NCI-H1694 treated with DMSO at 0.1 percent for 48 hours (cell line): ENCODE measurements around the gene PHYKPL.
A peak's percentile ranks its signal among the peaks of the same experiment; 100 is the strongest.

Experiments
- DNase-seq: peaks from one replicate; lab custom pipeline; 2025; lab: John Stamatoyannopoulos, UW

PHYKPL gene

DNA sequence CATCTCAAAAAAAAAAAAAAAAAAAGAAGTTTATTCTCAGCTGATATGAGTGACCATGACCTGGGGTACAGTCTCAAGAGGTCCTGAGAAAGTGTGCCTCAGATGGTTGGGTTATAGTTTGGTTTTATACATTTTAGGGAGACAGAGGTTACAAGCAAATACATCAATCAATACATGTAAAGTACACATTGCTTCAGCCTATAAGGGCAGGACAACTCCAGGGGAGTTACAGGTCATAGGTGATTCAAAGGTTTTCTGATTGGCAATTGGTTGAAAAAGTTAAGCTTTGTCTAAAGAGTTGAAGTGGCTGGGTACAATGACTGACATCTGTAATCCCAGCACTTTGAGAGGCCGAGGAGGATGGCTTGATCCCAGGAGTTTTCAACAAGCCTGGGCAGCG, 43.2 kb downstream of the PHYKPL start:
- no peak for DNase-seq

DNA sequence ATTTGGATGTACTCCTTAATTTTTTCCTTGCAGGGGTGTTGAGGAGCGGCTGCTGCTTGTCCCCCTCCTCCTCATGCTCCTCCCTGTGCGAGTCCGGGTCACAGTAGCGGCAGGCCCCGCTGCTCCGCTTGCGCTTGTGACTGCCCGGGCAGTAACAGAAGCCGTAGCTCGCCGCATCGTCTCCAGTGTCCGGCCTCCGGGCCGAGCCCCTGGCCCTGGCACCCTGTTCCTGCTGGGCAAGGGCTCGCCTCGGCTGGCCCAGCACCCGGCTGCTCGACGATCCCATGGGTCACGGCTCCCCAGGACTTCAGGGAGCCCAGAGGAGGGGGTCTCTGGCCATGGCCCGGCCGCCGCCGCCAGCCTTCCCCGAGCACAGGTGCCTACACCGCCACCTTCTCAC, 45.6 kb downstream of the PHYKPL start, which contains the start of gene GMCL2:
Gene GMCL2, minus strand, starts transcription at position 358 of the 400 bp plus-strand sequence. Its CDS starts 72 bp downstream, at position 286.
- DNase-seq = no peak

DNA sequence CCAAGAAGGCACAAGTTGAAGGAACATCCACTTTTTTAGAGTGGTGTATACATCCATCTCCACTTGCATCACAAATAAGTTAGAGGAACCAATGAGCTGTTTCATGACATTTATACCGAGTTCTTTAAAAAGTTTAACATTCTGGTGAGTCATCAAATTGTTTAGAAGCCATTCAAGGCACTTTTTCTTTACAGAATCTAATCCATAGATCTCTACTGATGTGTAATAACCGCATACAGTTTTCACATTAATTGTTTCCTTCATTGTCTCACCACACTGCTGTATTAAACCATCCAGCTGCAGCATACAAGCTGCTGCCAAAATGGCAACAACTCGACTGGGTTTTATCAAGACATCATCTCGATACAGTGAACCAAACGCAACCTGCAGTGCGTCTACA, 46.2 kb downstream of the PHYKPL start:
- DNase-seq = no peak

DNA sequence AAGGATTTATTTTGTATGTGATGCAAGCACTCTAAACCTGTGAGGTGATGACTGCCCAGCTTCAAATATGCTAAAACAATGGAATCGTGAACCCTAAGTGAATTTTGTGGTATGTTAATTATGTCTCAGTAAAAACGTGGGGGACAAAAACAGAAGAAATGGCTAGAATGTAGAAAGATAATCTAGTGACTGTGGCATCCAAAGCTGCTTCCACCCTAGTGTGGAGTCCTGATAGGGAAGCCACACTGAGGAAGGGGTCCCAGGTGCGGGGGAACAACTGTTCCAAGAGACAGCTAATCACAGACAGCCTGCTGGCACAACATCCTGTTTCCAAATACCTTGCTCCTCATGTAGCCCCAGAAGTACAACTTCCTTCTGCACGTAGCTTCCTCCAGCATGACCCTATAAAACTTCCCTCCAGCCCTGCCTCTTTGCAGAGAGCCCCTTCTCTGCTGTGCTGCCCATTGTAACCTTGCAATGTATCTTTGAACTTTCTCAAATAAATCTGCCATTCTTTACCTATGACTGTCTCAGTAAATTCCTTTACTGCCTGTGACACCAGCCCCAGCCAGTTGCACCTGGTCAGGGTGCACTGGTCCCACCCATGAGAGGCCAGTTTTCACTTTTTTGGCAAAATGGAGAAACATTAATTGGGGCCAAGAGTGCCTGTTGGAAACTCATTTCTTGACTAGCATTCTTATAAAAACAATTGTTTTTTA, 50.3 kb downstream of the PHYKPL start:
- DNase-seq = no peak

DNA sequence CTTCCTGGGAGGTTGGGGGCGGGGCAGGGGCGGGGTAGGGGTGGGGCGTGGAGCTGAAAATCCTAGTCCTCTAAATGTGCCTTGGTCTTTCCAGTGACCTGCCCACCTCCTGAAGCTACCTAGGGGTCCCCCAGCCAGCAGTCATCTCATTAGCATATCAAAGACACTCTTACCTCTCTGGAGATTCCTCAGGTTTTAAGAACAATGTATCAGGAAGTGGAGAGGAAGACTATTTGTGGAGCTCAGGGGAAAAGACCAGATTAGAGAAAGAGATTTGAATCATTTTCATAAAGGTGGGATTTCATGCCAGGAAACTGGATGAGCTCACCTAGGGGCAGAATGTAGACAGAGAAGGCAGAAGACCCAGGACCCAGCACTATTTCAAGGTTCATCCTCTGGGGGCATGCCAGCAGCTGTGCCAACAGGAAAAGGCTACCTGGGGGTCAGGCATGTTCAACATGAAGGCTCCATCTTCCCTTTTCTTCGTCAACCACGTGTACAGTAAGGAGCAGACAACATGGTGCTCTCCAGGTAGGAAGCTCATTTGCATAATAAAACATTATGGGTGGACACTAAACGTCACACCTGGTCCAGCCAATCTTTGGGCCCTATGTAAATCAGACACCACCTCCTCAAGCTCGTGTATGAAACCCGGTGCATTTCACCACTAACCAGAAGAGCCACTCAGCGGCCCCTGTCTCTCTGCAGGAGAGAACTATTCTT, 52.3 kb downstream of the PHYKPL start:
- no peak for DNase-seq

DNA sequence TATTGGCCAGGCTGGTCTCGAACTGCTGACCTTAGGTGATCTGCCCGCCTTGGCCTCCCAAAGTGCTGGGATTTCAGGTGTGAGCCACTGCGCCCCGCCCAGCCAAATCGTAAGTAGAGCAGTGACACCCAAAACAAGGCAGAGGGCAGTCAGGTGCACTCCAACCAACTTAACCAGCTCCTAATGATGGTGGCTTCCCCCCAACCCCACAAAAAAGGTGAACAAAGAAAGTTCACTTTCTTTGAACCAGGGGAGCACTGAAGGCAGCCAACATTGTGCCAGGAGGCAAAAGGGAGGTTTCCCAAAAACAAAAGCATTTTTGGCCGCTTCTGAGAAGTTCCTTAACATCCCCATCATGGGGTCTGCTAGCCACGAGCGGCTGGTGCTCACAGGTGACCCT, 55.0 kb downstream of the PHYKPL start:
- no peak for DNase-seq

DNA sequence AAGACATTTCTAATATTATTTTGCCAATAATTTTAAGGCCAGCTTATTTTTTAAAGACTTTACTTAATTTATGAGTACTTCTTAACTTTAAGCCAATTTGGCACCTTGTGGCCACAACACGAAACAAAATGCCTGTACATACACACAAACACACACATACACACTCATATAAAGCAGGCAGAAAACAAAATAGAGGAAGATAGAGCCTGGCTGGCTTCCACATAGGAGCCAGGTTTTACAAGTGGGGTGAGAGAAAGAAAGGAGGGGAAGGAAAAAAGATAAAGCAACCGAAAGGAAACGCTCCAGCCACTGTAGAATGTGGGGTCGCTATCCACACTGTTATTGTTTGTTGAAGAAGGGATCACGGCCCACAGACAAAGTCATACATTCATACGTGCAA, 55.8 kb downstream of the PHYKPL start:
- no peak for DNase-seq

DNA sequence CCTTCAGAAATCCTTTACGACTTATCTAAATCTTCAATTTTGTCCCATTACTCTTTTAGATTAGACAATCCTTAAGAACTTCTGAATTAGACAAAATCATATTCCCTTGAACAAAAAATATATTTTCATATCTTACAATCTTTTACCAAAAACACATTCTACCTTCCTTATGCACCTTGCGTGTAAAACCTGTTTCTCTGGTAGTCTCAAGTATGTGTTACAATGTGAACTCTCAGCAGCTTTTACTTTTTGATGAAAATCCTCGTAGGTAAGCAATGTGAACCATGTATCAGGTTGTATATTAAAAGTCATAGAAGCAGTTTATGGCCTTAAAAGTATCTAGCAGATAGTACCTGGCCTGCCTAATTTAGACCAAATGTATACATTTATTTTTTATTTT, 58.1 kb downstream of the PHYKPL start:
- no peak for DNase-seq

DNA sequence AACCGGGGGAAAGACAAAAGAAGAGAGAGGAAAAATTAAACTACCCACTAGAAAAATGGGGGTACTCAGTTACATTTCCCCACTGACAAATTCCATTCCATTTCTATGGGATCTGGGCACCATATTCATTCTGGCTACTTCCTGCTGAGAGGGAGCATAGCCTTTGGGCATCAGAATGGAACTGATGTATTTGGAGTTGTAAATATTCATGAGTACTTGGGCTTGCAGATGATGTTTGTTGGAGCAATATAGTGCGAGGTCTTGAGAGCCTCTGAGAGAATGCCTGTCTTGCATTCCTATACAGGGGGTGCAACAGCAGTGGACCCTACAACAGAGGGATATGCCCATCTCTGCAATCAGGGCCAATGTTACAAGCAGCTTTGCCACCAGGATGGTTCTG, 62.1 kb downstream of the PHYKPL start:
- no peak for DNase-seq

DNA sequence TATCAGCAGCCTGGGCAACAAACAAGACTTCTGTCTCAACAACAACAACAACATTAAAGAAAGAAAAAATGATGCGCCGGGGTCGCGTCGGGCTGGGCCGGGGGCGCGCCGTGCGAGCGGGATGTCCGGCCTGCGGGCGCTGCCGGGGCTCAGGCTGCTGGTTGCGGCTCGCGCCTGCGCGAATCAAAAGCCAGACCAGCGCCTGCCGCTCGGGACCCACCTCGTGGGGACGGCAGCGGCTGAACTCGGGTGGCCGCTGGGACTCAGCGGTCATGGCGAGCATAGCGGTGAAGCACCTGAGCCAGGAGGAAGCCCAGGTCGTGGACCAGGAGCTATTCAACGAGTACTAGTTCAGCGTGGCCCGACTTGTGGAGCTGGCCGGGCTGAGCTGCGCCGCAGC, 67.0 kb downstream of the PHYKPL start:
- no peak for DNase-seq

DNA sequence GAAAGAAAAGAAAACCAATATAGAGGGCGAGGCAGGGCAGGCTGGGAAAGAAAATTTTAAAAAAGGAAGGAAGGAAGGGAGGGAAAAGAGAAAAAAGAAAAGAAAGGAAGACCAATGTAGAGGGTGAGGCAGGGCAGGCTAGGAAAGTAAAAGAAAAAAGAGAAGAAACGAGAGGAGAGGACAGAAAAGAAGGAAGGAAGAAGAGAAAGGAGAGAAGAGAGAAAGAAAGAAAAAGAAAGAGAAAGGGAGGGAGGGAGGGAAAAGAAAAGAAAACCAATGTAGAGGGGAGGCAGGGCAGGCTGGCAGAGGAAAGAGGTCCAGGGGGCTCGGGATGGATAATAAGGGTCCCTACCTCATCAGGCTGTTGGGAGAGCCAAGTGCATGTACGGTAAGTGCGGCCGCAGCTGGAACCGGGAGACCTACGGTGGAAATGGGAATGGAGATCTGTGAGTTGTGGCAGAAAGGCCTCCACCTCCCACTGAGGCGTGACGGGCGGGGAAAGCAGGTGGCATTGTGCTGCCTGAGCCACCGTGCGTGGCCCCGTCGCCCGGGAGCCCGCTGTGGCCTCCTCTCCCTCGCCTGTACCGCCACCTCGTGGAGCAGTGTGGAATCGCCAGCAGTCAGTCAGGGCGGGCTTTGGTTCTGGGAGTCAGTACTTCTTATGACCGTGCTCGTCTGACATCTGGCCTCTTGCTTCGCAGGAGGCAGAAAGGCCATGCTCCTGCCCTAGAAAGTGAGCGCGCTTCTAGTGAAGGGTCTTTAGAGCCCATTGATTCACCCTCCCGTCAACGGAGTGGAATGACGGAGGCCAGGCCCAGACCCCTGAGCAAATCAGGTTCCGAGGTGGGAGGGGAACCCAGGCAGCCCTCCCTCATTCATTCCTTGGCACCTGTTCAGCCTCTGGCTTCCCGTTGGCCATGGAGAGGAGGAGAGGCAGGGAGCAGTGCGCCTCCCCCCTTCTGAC, 68.5 kb downstream of the PHYKPL start:
- peak; percentile 80 for DNase-seq

DNA sequence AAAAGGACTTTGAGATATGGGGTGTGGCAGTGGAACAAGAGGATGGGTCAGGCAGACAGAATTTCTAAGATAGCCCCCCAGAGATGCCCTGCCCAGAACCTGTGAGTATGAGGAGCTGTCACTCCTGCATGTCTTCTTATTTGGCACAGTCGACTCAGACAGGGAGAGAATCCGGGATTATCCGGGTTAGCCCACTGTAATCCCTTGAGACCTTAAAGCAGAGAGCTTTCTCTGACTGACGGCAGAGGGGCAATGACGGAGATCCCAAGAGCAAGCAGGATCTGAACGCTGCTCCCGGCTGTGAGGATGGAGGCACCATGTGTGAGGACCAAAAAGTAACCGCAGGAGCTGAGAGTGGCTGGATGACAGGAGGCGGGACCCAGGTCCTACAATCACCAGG, 70.1 kb downstream of the PHYKPL start:
- no peak for DNase-seq

DNA sequence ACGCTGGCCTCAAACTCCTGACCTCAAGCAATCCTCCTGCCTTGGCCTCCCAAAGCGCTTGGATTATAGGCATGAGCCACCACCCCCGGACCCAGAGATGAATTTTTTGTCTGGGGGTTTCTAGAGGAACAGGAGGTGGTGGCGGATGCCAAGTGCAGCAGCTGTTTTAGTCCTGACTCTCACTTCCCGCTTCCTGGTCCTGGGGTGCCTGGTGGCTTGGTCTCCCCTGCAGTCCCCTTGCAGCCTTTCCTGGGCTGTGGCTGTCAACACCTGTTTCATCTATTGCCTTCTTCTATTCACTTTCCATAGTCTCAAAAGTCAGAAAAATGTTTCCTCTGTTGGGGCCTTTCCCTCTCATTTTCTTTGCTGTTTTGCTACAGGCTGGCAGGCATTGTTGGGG, 72.4 kb downstream of the PHYKPL start:
- DNase-seq = no peak
